ENCODE data around the gene MED16. TPM values are rescaled to one million over a fixed set of nuclear protein-coding genes. Genes with fewer than 3 reads are reported as not detected.

MED16 gene
- total and polyA plus RNA-seq, 2 of the 4 experiments (the other 2 are of a cell fraction) = 8.1 to 40.2 TPM

GRCh38 chr19:918152-918437 lies 25.1 kb upstream of the MED16 start:
- Histone ChIP-seq H3K4ac (ENCODE audit: low read depth, low read length) (no peak overlapping the region), H2AK5ac (ENCODE audit: low read depth, low read length) (no peak overlapping the region), H4K91ac (ENCODE audit: insufficient read depth, low read depth, low read length) (no peak overlapping the region), H3K4me3 (ENCODE audit: insufficient read depth, low read depth, low read length) (no peak overlapping the region), H2AK9ac (replicated peaks; ENCODE audit: low read depth, low read length, poor library complexity) (no peak overlapping the region), H3K23ac (ENCODE audit: low read depth, low read length) (no peak overlapping the region), H3K27ac (ENCODE audit: insufficient read depth, low read length) (no peak overlapping the region), H2BK20ac (ENCODE audit: low read depth, low read length) (no peak overlapping the region), H3K14ac (replicated peaks; ENCODE audit: low read depth, low read length) (no peak overlapping the region), H4K5ac (ENCODE audit: low read depth, low read length) (no peak overlapping the region), H4K8ac (ENCODE audit: low read depth in 2 of 2, low read length in 2 of 2) (no peak overlapping the region), H3K4me1 (ENCODE audit: control insufficient read depth, insufficient read depth, low read length) (peaks cover 8% of the 10 kb centered on the region), H3K79me1 (ENCODE audit: low read depth in 1 of 2, low read length in 2 of 2) (peaks cover 0 to 7% of the 10 kb centered on the region in 2 experiments; a peak in 1 of 4 replicates), H2AFZ (replicated peaks; ENCODE audit: low read length, poor library complexity) (no peak overlapping the region), H3K56ac (ENCODE audit: extremely low read depth, insufficient read depth, low read length) (no peak overlapping the region), H3K9me1 (ENCODE audit: insufficient read depth, low read length) (no peaks in the 10 kb centered on the region), H3K9ac (ENCODE audit: low read depth, low read length) (no peak overlapping the region), H3K18ac (ENCODE audit: low read depth, low read length) (no peak overlapping the region), H2BK5ac (ENCODE audit: low read depth, low read length, poor library complexity, severe bottlenecking) (no peak overlapping the region), H3K36me3 (ENCODE audit: control insufficient read depth, insufficient read depth, low read length) (no peaks in the 10 kb centered on the region), H4K20me1 (ENCODE audit: insufficient read depth, low read length) (no peaks in the 10 kb centered on the region), H2BK15ac (ENCODE audit: low read depth, low read length) (no peak overlapping the region), H2BK120ac (ENCODE audit: low read depth, low read length) (no peak overlapping the region), H3K9me3 (ENCODE audit: control insufficient read depth, insufficient read depth, low read length) (no peaks in the 10 kb centered on the region), H3K4me2 (ENCODE audit: low read depth, low read length) (no peak overlapping the region), H3K27me3 (ENCODE audit: control insufficient read depth, insufficient read depth, low read length) (peaks cover 38% of the 10 kb centered on the region)
- CTCF ChIA-PET = no interaction called here
- intact Hi-C loops (cut with micrococcal nuclease) = no loop called here
- BruUV-seq (replicated peaks) = no TSS peak
- no peak for TF ChIP-seq MXI1 (IDR thresholded peaks at IDR 0.05; ENCODE audit: borderline replicate concordance, low read depth, low read length)
- TF ChIP-seq RCOR1 (IDR thresholded peaks at IDR 0.05; ENCODE audit: insufficient replicate concordance, low read length) = no peak
- TF ChIP-seq POLR2A (IDR thresholded peaks at IDR 0.05; ENCODE audit: low read depth, low read length) = no peak
- no peak for TF ChIP-seq BHLHE40 (IDR thresholded peaks at IDR 0.05; ENCODE audit: low read depth, low read length)
- DNase-seq (no peak), ATAC-seq (ENCODE audit: low read depth) (no peak)
- POLR2A ChIA-PET (ENCODE audit: unreplicated experiment) = no interaction called here
- dilution Hi-C loops (cut with HindIII; ENCODE audit: low sequenced_read_pairs, unreplicated experiment) = no loop called here
- 0% methylated on average over 4 of the region's 12 CpGs; no CpG with 5 or more reads in 1 of the 2 experiments for WGBS, 2 experiments (ENCODE audit: extremely low coverage in 2 of 2, insufficient read length in 1 of 2)
- in situ Hi-C loops (cut with MboI; ENCODE audit: low sequenced_read_pairs) = no loop called here

Data from IMR-90 (cell line).